Suprapubic skin (tissue), 4 donors: Measurements from ENCODE around the gene LPCAT3. TPM values are rescaled to one million over a fixed set of nuclear protein-coding genes. Genes with fewer than 3 reads are reported as not detected.

Source experiments
- DNase-seq, 2 donors: peaks; one replicate each; pipeline ENCODE4 v3.0.0-alpha.2; 2019; ENCODE audit warnings: low spot score in 2 of 2
- H3K27ac ChIP-seq: fragments of 200-600 bp; sonication (generic); one replicate; pipeline ENCODE4 v1.5.1; 2019
- H3K27me3 ChIP-seq: fragments of 200-600 bp; sonication (generic); one replicate; pipeline ENCODE4 v1.5.1; 2019
- H3K36me3 ChIP-seq: fragments of 200-600 bp; sonication (generic); one replicate; pipeline ENCODE4 v1.5.1; 2019
- H3K4me1 ChIP-seq: fragments of 200-600 bp; sonication (generic); one replicate; pipeline ENCODE4 v1.5.1; 2019
- H3K4me3 ChIP-seq: fragments of 200-600 bp; sonication (generic); one replicate; pipeline ENCODE4 v1.5.1; 2019; ENCODE audit warnings: mild to moderate bottlenecking
- H3K9me3 ChIP-seq: fragments of 200-600 bp; sonication (generic); one replicate; pipeline ENCODE4 v1.5.1; 2019
- CTCF ChIP-seq, 2 donors: fragments of 200-600 bp in 1 of 2; fragments of 450-650 bp in 1 of 2; sonication (generic) in 1 of 2; IDR thresholded peaks; one replicate each; pipeline ENCODE4 v1.5.1; 2016 to 2019; ENCODE audit warnings: antibody characterized with exemption in 2 of 2, mild to moderate bottlenecking in 1 of 2, moderate library complexity in 1 of 2
- EP300 ChIP-seq: sonication (generic); formaldehyde crosslinking; IDR thresholded peaks from one replicate; pipeline ENCODE4 v1.6.1; 2017; ENCODE audit warnings: antibody characterized with exemption
- POLR2A ChIP-seq, 2 donors: fragments of 450-650 bp; IDR thresholded peaks; one replicate each; pipeline ENCODE4 v1.6.1; 2017; ENCODE audit warnings: antibody characterized with exemption in 2 of 2, mild to moderate bottlenecking in 2 of 2, moderate library complexity in 2 of 2
- POLR2AphosphoS5 ChIP-seq, 3 donors: sonication (generic); formaldehyde crosslinking; IDR thresholded peaks; one replicate each; pipeline ENCODE4 v1.6.1; 2017; ENCODE audit warnings: antibody characterized with exemption in 3 of 3
- WGBS: methylation state at CpG from one replicate; pipeline ENCODE4 v1.1.5; 2018; 5-methylcytosine and 5-hydroxymethylcytosine counted together
- total RNA-seq, 4 donors: library from RNA; depleted of rRNA; stranded (reverse); fragments of >200 nt; gene quantifications; one replicate each; pipeline ENCODE4 v1.1.0, GENCODE V29; 2016

LPCAT3 gene
- total RNA-seq, 4 donors from 2014 or later, result 51.3 to 79.3 (median 56.8) TPM

GRCh38 chr12:6942331-6942665 is 76.0 kb downstream of the LPCAT3 start:
- H3K27ac ChIP-seq, result peak overlapping the region; percentile 97
- 89% methylated on average over 11 of the region's 11 CpGs for WGBS
- peaks cover 13% of the 10 kb centered on the region for H3K36me3 ChIP-seq
- no peak for DNase-seq
- no peak overlapping the region for H3K4me3 ChIP-seq
- H3K27me3 ChIP-seq, result no peaks in the 10 kb centered on the region
- no peaks in the 10 kb centered on the region for H3K9me3 ChIP-seq
- TF ChIP-seq CTCF (IDR thresholded peaks at IDR 0.05) (no peak), POLR2AphosphoS5 (IDR thresholded peaks at IDR 0.05) (peak in 1 of 3 donors; percentile 9), EP300 (no peak), POLR2A (IDR thresholded peaks at IDR 0.05) (no peak)
- H3K4me1 ChIP-seq, result peaks cover 48% of the 10 kb centered on the region

- 66% methylated on average over 12 of the region's 12 CpGs for WGBS
- DNase-seq, result no peak
- no peaks in the 10 kb centered on the region for H3K9me3 ChIP-seq
- no peak overlapping the region for H3K4me3 ChIP-seq
- H3K27me3 ChIP-seq, result no peaks in the 10 kb centered on the region
- H3K27ac ChIP-seq, result no peak overlapping the region
- H3K36me3 ChIP-seq, result peaks cover 13% of the 10 kb centered on the region
- H3K4me1 ChIP-seq, result peaks cover 52% of the 10 kb centered on the region
- no peak for TF ChIP-seq POLR2AphosphoS5 (IDR thresholded peaks at IDR 0.05)
- TF ChIP-seq POLR2A (IDR thresholded peaks at IDR 0.05), result no peak
- TF ChIP-seq CTCF (IDR thresholded peaks at IDR 0.05), result no peak
- TF ChIP-seq EP300, result no peak
These were observed 76.5 kb downstream of the LPCAT3 start for GRCh38 chr12:6941782-6942181.

- no peak for DNase-seq
These were observed 77.0 kb downstream of the LPCAT3 start for GRCh38 chr12:6941267-6941666.

GRCh38 chr12:6939191-6939540 is 79.1 kb downstream of the LPCAT3 start:
- peaks cover 33% of the 10 kb centered on the region for H3K4me1 ChIP-seq

More at GRCh38 chr12:6941267-6941666, 77.0 kb downstream of the LPCAT3 start:
- Histone ChIP-seq H3K27me3 (no peaks in the 10 kb centered on the region), H3K9me3 (no peaks in the 10 kb centered on the region), H3K27ac (no peak overlapping the region), H3K4me3 (no peak overlapping the region), H3K36me3 (peaks cover 18% of the 10 kb centered on the region), H3K4me1 (peaks cover 50% of the 10 kb centered on the region)
- 83% methylated on average over 9 of the region's 12 CpGs for WGBS
- TF ChIP-seq POLR2A (IDR thresholded peaks at IDR 0.05), result no peak
- peak in 1 of 3 donors; percentile 28 for TF ChIP-seq POLR2AphosphoS5 (IDR thresholded peaks at IDR 0.05)

GRCh38 chr12:6938353-6939190 is 79.7 kb downstream of the LPCAT3 start:
- 63% methylated on average over 11 of the region's 32 CpGs for WGBS
- peaks cover 39% of the 10 kb centered on the region for H3K4me1 ChIP-seq
- H3K9me3 ChIP-seq, result no peaks in the 10 kb centered on the region
- TF ChIP-seq POLR2A (IDR thresholded peaks at IDR 0.05) (no peak), EP300 (no peak)
- H3K4me3 ChIP-seq, result peak overlapping the region; percentile 83
- H3K36me3 ChIP-seq, result peaks cover 40% of the 10 kb centered on the region
- peak overlapping the region; percentile 94 for H3K27ac ChIP-seq
- H3K27me3 ChIP-seq, result no peaks in the 10 kb centered on the region
- no peak for DNase-seq

More at GRCh38 chr12:6939191-6939540, 79.1 kb downstream of the LPCAT3 start:
- no peak for TF ChIP-seq POLR2AphosphoS5 (IDR thresholded peaks at IDR 0.05)
- no peak for TF ChIP-seq POLR2A (IDR thresholded peaks at IDR 0.05)
- no peak for TF ChIP-seq CTCF (IDR thresholded peaks at IDR 0.05)
- TF ChIP-seq EP300, result no peak
- no peaks in the 10 kb centered on the region for H3K27me3 ChIP-seq
- 64% methylated on average over 2 of the region's 2 CpGs for WGBS
- no peak overlapping the region for H3K27ac ChIP-seq
- DNase-seq, result no peak
- H3K9me3 ChIP-seq, result no peaks in the 10 kb centered on the region
- H3K4me3 ChIP-seq, result no peak overlapping the region
- peaks cover 34% of the 10 kb centered on the region for H3K36me3 ChIP-seq

- Histone ChIP-seq H3K4me3 (peak overlapping the region; percentile 83), H3K4me1 (peaks cover 40% of the 10 kb centered on the region), H3K27me3 (no peaks in the 10 kb centered on the region), H3K9me3 (no peaks in the 10 kb centered on the region), H3K36me3 (peaks cover 41% of the 10 kb centered on the region), H3K27ac (peak overlapping the region; percentile 94)
- TF ChIP-seq EP300, result no peak
- peak; percentile 19 to 99 (median 90) for TF ChIP-seq POLR2AphosphoS5 (IDR thresholded peaks at IDR 0.05)
- peak; percentile 76 to 96 for TF ChIP-seq CTCF (IDR thresholded peaks at IDR 0.05)
- peak; percentile 96 for DNase-seq
- 1% methylated on average over 31 of the region's 80 CpGs for WGBS
These were observed 80.6 kb downstream of the LPCAT3 start for GRCh38 chr12:6937481-6938352.
